WTC11 (cell line): ENCODE measurements around the gene RXFP2. TPM values are rescaled to one million over a fixed set of nuclear protein-coding genes. Genes with fewer than 3 reads are reported as not detected.

Experiments
- ATAC-seq: fragments of 200-7000 bp; cut with Tn5 transposase; 2 replicates; pipeline ENCODE4 v1.10.0; 2021; ENCODE audit warnings: mild to moderate bottlenecking, moderate library complexity
- CTCF ChIA-PET: fragments of 300-600 bp; sonication (Branson Sonifier 250); formaldehyde crosslinking; loops from one replicate; lab custom pipeline; 2021; ENCODE audit warnings: antibody characterized with exemption; lab: Charles Lee
- POLR2A ChIA-PET: fragments of 350-600 bp; sonication (Branson Sonifier 250); formaldehyde crosslinking; loops from one replicate; lab custom pipeline; 2021; ENCODE audit warnings: antibody characterized with exemption; lab: Charles Lee
- DNase-seq: peaks from one replicate; pipeline ENCODE4 v3.0.0; 2021; ENCODE audit warnings: low spot score
- H3K27ac Mint-ChIP-seq: 2 replicates; pipeline ENCODE4 v1.8.0; 2021; ENCODE audit warnings: mixed read lengths
- H3K27me3 Mint-ChIP-seq: 2 replicates; pipeline ENCODE4 v1.8.0; 2021; ENCODE audit warnings: low read depth, mild to moderate bottlenecking, moderate library complexity, mixed read lengths
- H3K36me3 Mint-ChIP-seq: 2 replicates; pipeline ENCODE4 v1.8.0; 2021; ENCODE audit warnings: mixed read lengths
- H3K4me1 Mint-ChIP-seq: 2 replicates; pipeline ENCODE4 v1.8.0; 2022; ENCODE audit warnings: mixed read lengths
- H3K4me3 Mint-ChIP-seq: 2 replicates; pipeline ENCODE4 v1.8.0; 2021; ENCODE audit warnings: mild to moderate bottlenecking, moderate library complexity, mixed read lengths
- H3K9me3 Mint-ChIP-seq: 2 replicates; pipeline ENCODE4 v1.8.0; 2021; ENCODE audit warnings: mixed read lengths
- E2F5 ChIP-seq: sonication (generic); formaldehyde crosslinking; IDR thresholded peaks from 2 replicates; pipeline ENCODE4 v1.8.1; 2022; ENCODE audit warnings: mild to moderate bottlenecking, moderate library complexity, missing genetic modification reagents
- ESRRA ChIP-seq: sonication (generic); formaldehyde crosslinking; IDR thresholded peaks from 2 replicates; pipeline ENCODE4 v1.8.1; 2022; ENCODE audit warnings: mild to moderate bottlenecking, missing genetic modification reagents, borderline replicate concordance
- FOXK1 ChIP-seq: sonication (generic); formaldehyde crosslinking; IDR thresholded peaks from 2 replicates; pipeline ENCODE4 v1.8.0; 2022; ENCODE audit warnings: mild to moderate bottlenecking, moderate library complexity, missing genetic modification reagents
- FOXP1 ChIP-seq: sonication (generic); formaldehyde crosslinking; IDR thresholded peaks from 2 replicates; pipeline ENCODE4 v1.8.0; 2022; ENCODE audit warnings: missing genetic modification reagents, mild to moderate bottlenecking, moderate library complexity, borderline replicate concordance
- JUN ChIP-seq: sonication (generic); formaldehyde crosslinking; IDR thresholded peaks from 2 replicates; pipeline ENCODE4 v1.8.0; 2023; ENCODE audit warnings: mild to moderate bottlenecking, missing genetic modification reagents
- PRDM15 ChIP-seq: sonication (generic); formaldehyde crosslinking; IDR thresholded peaks from 2 replicates; pipeline ENCODE4 v1.8.0; 2022; ENCODE audit warnings: missing genetic modification reagents
- RELA ChIP-seq: sonication (generic); formaldehyde crosslinking; IDR thresholded peaks from 2 replicates; pipeline ENCODE4 v1.8.1; 2022; ENCODE audit warnings: missing genetic modification reagents, mild to moderate bottlenecking, borderline replicate concordance
- ZBTB21 ChIP-seq: sonication (generic); formaldehyde crosslinking; IDR thresholded peaks from 2 replicates; pipeline ENCODE4 v1.8.1; 2023; ENCODE audit warnings: mild to moderate bottlenecking, missing genetic modification reagents, borderline replicate concordance
- ZBTB43 ChIP-seq: sonication (generic); formaldehyde crosslinking; IDR thresholded peaks from 2 replicates; pipeline ENCODE4 v1.8.1; 2023; ENCODE audit warnings: mild to moderate bottlenecking, missing genetic modification reagents
- total RNA-seq: library from RNA; stranded (reverse); gene quantifications from 3 replicates; pipeline ENCODE4 v1.2.3, GENCODE V29; 2021
- TF ChIP-seq, protein P1 (sequence below): sonication (generic); formaldehyde crosslinking; IDR thresholded peaks from 2 replicates; pipeline ENCODE4 v1.8.1; 2023; ENCODE audit warnings: mild to moderate bottlenecking, missing genetic modification reagents, moderate library complexity
- TF ChIP-seq, protein P2 (sequence below): sonication (generic); formaldehyde crosslinking; IDR thresholded peaks from 2 replicates; pipeline ENCODE4 v1.8.1; 2022; ENCODE audit warnings: low read depth, missing genetic modification reagents, borderline replicate concordance
- TF ChIP-seq, protein P3 (sequence below): sonication (generic); formaldehyde crosslinking; IDR thresholded peaks from 2 replicates; pipeline ENCODE4 v1.8.0; 2023; ENCODE audit warnings: missing genetic modification reagents
- TF ChIP-seq, protein P4 (sequence below): sonication (generic); formaldehyde crosslinking; IDR thresholded peaks from 2 replicates; pipeline ENCODE4 v1.8.1; 2022; ENCODE audit warnings: missing genetic modification reagents, borderline replicate concordance
- TF ChIP-seq, protein P5 (sequence below): fragments of 250-450 bp; sonication (Bioruptor Pico); IDR thresholded peaks from 2 replicates; pipeline ENCODE4 v1.8.0; 2021; ENCODE audit warnings: mild to moderate bottlenecking
- TF ChIP-seq, protein P6 (sequence below): sonication (generic); formaldehyde crosslinking; IDR thresholded peaks from 2 replicates; pipeline ENCODE4 v1.8.0; 2023; ENCODE audit warnings: missing genetic modification reagents, mild to moderate bottlenecking, borderline replicate concordance

RXFP2 gene
- total RNA-seq, 1 experiment from 2014 or later, result not detected

DNA sequence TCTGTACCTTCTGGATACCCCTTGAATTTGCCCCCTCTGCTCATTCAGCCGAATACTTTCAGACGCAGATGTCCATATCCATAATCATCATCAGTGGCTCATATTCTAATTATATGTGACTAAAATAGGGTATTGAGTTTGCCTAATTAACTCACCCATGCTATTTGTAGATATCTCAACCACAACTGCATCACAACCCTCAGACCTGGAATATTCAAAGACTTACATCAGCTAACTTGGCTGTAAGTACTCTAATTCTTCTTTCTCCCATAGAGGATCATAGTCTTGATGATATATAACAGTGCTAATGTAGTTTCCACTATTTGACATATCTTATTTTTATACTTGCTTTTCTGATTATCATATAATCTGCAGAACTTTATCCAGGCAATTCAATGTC lies 35.8 kb downstream of the RXFP2 start:
- H3K4me3 Mint-ChIP-seq, result no peak overlapping the region
- DNase-seq (no peak), ATAC-seq (no peak)
- H3K27me3 Mint-ChIP-seq, result no peaks in the 10 kb centered on the region
- TF ChIP-seq ESRRA (CRISPR knock-in tag), result no peak
- TF ChIP-seq, protein P1, sequence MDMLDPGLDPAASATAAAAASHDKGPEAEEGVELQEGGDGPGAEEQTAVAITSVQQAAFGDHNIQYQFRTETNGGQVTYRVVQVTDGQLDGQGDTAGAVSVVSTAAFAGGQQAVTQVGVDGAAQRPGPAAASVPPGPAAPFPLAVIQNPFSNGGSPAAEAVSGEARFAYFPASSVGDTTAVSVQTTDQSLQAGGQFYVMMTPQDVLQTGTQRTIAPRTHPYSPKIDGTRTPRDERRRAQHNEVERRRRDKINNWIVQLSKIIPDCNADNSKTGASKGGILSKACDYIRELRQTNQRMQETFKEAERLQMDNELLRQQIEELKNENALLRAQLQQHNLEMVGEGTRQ (CRISPR knock-in tag), result no peak
- TF ChIP-seq, protein P2, sequence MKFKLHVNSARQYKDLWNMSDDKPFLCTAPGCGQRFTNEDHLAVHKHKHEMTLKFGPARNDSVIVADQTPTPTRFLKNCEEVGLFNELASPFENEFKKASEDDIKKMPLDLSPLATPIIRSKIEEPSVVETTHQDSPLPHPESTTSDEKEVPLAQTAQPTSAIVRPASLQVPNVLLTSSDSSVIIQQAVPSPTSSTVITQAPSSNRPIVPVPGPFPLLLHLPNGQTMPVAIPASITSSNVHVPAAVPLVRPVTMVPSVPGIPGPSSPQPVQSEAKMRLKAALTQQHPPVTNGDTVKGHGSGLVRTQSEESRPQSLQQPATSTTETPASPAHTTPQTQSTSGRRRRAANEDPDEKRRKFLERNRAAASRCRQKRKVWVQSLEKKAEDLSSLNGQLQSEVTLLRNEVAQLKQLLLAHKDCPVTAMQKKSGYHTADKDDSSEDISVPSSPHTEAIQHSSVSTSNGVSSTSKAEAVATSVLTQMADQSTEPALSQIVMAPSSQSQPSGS, result no peak
- TF ChIP-seq, protein P3, sequence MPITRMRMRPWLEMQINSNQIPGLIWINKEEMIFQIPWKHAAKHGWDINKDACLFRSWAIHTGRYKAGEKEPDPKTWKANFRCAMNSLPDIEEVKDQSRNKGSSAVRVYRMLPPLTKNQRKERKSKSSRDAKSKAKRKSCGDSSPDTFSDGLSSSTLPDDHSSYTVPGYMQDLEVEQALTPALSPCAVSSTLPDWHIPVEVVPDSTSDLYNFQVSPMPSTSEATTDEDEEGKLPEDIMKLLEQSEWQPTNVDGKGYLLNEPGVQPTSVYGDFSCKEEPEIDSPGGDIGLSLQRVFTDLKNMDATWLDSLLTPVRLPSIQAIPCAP (CRISPR knock-in tag), result no peak
- TF ChIP-seq RELA, result no peak
- no peaks in the 10 kb centered on the region for H3K36me3 Mint-ChIP-seq
- H3K9me3 Mint-ChIP-seq, result no peaks in the 10 kb centered on the region
- H3K27ac Mint-ChIP-seq, result no peak overlapping the region
- ChIA-PET POLR2A (no interaction called here), CTCF (no interaction called here)
- no peaks in the 10 kb centered on the region for H3K4me1 Mint-ChIP-seq

GRCh38 chr13:31775686-31776085 lies 36.4 kb downstream of the RXFP2 start:
- TF ChIP-seq, protein P4, sequence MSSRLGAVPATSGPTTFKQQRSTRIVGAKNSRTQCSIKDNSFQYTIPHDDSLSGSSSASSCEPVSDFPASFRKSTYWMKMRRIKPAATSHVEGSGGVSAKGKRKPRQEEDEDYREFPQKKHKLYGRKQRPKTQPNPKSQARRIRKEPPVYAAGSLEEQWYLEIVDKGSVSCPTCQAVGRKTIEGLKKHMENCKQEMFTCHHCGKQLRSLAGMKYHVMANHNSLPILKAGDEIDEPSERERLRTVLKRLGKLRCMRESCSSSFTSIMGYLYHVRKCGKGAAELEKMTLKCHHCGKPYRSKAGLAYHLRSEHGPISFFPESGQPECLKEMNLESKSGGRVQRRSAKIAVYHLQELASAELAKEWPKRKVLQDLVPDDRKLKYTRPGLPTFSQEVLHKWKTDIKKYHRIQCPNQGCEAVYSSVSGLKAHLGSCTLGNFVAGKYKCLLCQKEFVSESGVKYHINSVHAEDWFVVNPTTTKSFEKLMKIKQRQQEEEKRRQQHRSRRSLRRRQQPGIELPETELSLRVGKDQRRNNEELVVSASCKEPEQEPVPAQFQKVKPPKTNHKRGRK (CRISPR knock-in tag), result 0 out of 2 replicates have a peak, but pooled peaks have one; percentile 39
- no peak for TF ChIP-seq ZBTB21 (CRISPR knock-in tag)
- ChIA-PET CTCF (no interaction called here), POLR2A (no interaction called here)
- no peaks in the 10 kb centered on the region for H3K27me3 Mint-ChIP-seq
- H3K27ac Mint-ChIP-seq, result no peak overlapping the region
- no peaks in the 10 kb centered on the region for H3K36me3 Mint-ChIP-seq
- ATAC-seq (no peak), DNase-seq (no peak)
- H3K4me1 Mint-ChIP-seq, result no peaks in the 10 kb centered on the region
- no peaks in the 10 kb centered on the region for H3K9me3 Mint-ChIP-seq
- no peak overlapping the region for H3K4me3 Mint-ChIP-seq

DNA sequence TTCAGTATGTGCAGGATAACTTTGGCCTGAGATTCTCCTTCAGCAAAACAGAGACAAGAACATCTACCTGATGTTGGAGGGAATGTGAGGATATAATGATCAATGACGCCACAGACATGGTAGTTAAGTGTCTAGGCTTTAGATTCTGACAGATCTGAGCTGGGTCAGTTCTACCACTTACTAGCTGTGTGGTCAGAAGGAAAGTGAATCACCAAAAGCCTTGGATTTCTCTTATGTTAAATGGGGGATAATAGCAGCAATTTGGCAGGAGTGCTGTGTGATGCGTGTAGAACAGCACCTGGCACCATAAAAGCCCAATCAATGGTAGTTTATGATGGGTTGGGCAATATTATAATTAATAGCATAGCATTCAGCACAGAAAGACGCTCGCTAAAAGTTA lies 41.7 kb downstream of the RXFP2 start:
- H3K9me3 Mint-ChIP-seq, result no peaks in the 10 kb centered on the region
- CTCF ChIA-PET, result no interaction called here
- ATAC-seq (no peak), DNase-seq (no peak)
- no peak overlapping the region for H3K4me3 Mint-ChIP-seq
- no peak overlapping the region for H3K27ac Mint-ChIP-seq
- no peaks in the 10 kb centered on the region for H3K4me1 Mint-ChIP-seq
- POLR2A ChIA-PET, result no interaction called here
- no peaks in the 10 kb centered on the region for H3K36me3 Mint-ChIP-seq
- no peaks in the 10 kb centered on the region; the same call in 1 of the 2 replicates for H3K27me3 Mint-ChIP-seq
- no peak for TF ChIP-seq FOXP1
- no peak for TF ChIP-seq ZBTB43 (CRISPR knock-in tag)
- TF ChIP-seq JUN, result no peak
- TF ChIP-seq, protein P5, sequence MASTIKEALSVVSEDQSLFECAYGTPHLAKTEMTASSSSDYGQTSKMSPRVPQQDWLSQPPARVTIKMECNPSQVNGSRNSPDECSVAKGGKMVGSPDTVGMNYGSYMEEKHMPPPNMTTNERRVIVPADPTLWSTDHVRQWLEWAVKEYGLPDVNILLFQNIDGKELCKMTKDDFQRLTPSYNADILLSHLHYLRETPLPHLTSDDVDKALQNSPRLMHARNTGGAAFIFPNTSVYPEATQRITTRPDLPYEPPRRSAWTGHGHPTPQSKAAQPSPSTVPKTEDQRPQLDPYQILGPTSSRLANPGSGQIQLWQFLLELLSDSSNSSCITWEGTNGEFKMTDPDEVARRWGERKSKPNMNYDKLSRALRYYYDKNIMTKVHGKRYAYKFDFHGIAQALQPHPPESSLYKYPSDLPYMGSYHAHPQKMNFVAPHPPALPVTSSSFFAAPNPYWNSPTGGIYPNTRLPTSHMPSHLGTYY (CRISPR knock-in tag), result no peak
- TF ChIP-seq, protein P6, sequence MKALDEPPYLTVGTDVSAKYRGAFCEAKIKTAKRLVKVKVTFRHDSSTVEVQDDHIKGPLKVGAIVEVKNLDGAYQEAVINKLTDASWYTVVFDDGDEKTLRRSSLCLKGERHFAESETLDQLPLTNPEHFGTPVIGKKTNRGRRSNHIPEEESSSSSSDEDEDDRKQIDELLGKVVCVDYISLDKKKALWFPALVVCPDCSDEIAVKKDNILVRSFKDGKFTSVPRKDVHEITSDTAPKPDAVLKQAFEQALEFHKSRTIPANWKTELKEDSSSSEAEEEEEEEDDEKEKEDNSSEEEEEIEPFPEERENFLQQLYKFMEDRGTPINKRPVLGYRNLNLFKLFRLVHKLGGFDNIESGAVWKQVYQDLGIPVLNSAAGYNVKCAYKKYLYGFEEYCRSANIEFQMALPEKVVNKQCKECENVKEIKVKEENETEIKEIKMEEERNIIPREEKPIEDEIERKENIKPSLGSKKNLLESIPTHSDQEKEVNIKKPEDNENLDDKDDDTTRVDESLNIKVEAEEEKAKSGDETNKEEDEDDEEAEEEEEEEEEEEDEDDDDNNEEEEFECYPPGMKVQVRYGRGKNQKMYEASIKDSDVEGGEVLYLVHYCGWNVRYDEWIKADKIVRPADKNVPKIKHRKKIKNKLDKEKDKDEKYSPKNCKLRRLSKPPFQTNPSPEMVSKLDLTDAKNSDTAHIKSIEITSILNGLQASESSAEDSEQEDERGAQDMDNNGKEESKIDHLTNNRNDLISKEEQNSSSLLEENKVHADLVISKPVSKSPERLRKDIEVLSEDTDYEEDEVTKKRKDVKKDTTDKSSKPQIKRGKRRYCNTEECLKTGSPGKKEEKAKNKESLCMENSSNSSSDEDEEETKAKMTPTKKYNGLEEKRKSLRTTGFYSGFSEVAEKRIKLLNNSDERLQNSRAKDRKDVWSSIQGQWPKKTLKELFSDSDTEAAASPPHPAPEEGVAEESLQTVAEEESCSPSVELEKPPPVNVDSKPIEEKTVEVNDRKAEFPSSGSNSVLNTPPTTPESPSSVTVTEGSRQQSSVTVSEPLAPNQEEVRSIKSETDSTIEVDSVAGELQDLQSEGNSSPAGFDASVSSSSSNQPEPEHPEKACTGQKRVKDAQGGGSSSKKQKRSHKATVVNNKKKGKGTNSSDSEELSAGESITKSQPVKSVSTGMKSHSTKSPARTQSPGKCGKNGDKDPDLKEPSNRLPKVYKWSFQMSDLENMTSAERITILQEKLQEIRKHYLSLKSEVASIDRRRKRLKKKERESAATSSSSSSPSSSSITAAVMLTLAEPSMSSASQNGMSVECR (CRISPR knock-in tag), result no peak
- TF ChIP-seq FOXK1, result no peak
- no peak for TF ChIP-seq PRDM15 (CRISPR knock-in tag)
- TF ChIP-seq E2F5, result no peak
